ENCODE results near the gene ARL14EP. TPM values are rescaled to one million over a fixed set of nuclear protein-coding genes. Genes with fewer than 3 reads are reported as not detected.

ARL14EP gene
- total RNA-seq, 1 experiment from 2014 or later = 85.9 TPM

GRCh38 chr11:30360741-30361140, 37.8 kb downstream of the ARL14EP start:
- no peaks in the 10 kb centered on the region for H3K9me3 ChIP-seq (ENCODE audit: low read depth, low read length, poor library complexity, severe bottlenecking)
- intact Hi-C loops (cut with micrococcal nuclease; ENCODE audit: unreplicated experiment) = no loop called here
- CTCF ChIA-PET = no interaction called here
- POLR2A ChIA-PET (ENCODE audit: low non-redundant PET) = no interaction called here
- H3K27ac ChIP-seq (ENCODE audit: low read depth, low read length, poor library complexity, severe bottlenecking) = no peak overlapping the region
- no peak for DNase-seq (ENCODE audit: low spot score)
- BruUV-seq (replicated peaks) = no TSS peak
- H3K4me1 ChIP-seq (ENCODE audit: insufficient read depth, low read length, poor library complexity, severe bottlenecking) = no peaks in the 10 kb centered on the region
- no peaks in the 10 kb centered on the region for H3K36me3 ChIP-seq (ENCODE audit: insufficient read depth, low read length, poor library complexity, severe bottlenecking)
- no peak overlapping the region for H3K4me3 ChIP-seq (ENCODE audit: low read depth, low read length, poor library complexity, severe bottlenecking)
- H3K27me3 ChIP-seq (replicated peaks; ENCODE audit: insufficient read depth, low read depth, low read length, poor library complexity) = no peaks in the 10 kb centered on the region
- no peak for TF ChIP-seq EZH2 (IDR thresholded peaks at IDR 0.05; ENCODE audit: borderline replicate concordance, low read depth, low read length, poor library complexity, severe bottlenecking)
- no peak for TF ChIP-seq CTCF (conservative IDR thresholded peaks at IDR 0.05; ENCODE audit: low read depth, low read length)

DNA sequence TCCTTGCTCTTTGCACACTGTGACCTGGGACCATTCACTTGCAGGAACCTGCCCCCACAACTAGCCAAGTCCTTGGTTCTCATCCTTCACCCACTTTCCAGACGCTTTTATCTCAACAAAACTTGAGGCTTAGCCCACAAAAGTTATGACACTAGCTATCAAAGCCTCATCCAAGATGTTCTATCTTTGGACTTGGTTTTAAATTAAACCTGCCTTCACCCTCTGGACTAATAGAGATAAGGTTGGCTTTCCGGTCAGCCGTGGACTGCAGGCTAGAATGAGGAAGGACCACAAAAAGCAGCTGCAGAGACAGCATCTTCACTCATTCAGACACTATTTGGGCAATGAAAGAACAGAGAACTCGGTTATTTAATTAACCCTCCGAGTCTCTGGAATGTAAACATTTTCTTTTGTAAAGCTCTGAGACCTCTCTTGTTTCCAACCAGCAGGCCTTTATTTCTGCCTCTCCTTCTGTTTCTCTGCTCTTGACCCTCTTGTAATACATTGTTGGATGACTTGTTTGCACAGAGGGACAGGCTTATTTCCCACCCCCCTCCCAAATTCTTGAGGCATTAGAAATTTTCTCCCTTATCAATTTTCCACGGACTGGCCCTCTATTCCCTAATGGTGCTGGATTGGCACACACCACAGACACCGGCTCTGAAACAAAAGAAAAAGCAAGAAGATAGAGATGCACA, 41.4 kb downstream of the ARL14EP start:
- intact Hi-C loops (cut with micrococcal nuclease; ENCODE audit: unreplicated experiment) = no loop called here
- TF ChIP-seq EZH2 (IDR thresholded peaks at IDR 0.05; ENCODE audit: borderline replicate concordance, low read depth, low read length, poor library complexity, severe bottlenecking) = no peak
- TF ChIP-seq CTCF (conservative IDR thresholded peaks at IDR 0.05; ENCODE audit: low read depth, low read length) = no peak

GRCh38 chr11:30364837-30365482, 42.1 kb downstream of the ARL14EP start:
- CTCF ChIA-PET = no interaction called here
- Histone ChIP-seq H3K27ac (ENCODE audit: low read depth, low read length, poor library complexity, severe bottlenecking) (no peak overlapping the region), H3K9me3 (ENCODE audit: low read depth, low read length, poor library complexity, severe bottlenecking) (no peaks in the 10 kb centered on the region), H3K36me3 (ENCODE audit: insufficient read depth, low read length, poor library complexity, severe bottlenecking) (no peaks in the 10 kb centered on the region), H3K4me3 (ENCODE audit: low read depth, low read length, poor library complexity, severe bottlenecking) (no peak overlapping the region), H3K27me3 (replicated peaks; ENCODE audit: insufficient read depth, low read depth, low read length, poor library complexity) (no peaks in the 10 kb centered on the region), H3K4me1 (ENCODE audit: insufficient read depth, low read length, poor library complexity, severe bottlenecking) (no peaks in the 10 kb centered on the region)
- DNase-seq (ENCODE audit: low spot score) = no peak
- POLR2A ChIA-PET (ENCODE audit: low non-redundant PET) = no interaction called here
- TF ChIP-seq CTCF (conservative IDR thresholded peaks at IDR 0.05; ENCODE audit: low read depth, low read length) (no peak), EZH2 (IDR thresholded peaks at IDR 0.05; ENCODE audit: borderline replicate concordance, low read depth, low read length, poor library complexity, severe bottlenecking) (no peak)
- intact Hi-C loops (cut with micrococcal nuclease; ENCODE audit: unreplicated experiment) = no loop called here
- no TSS peak for BruUV-seq (replicated peaks)

More for the DNA sequence above, 41.4 kb downstream of the ARL14EP start:
- Histone ChIP-seq H3K4me1 (ENCODE audit: insufficient read depth, low read length, poor library complexity, severe bottlenecking) (no peaks in the 10 kb centered on the region), H3K27me3 (replicated peaks; ENCODE audit: insufficient read depth, low read depth, low read length, poor library complexity) (no peaks in the 10 kb centered on the region), H3K4me3 (ENCODE audit: low read depth, low read length, poor library complexity, severe bottlenecking) (no peak overlapping the region), H3K9me3 (ENCODE audit: low read depth, low read length, poor library complexity, severe bottlenecking) (no peaks in the 10 kb centered on the region), H3K27ac (ENCODE audit: low read depth, low read length, poor library complexity, severe bottlenecking) (no peak overlapping the region), H3K36me3 (ENCODE audit: insufficient read depth, low read length, poor library complexity, severe bottlenecking) (no peaks in the 10 kb centered on the region)
- DNase-seq (ENCODE audit: low spot score) = no peak
- no TSS peak for BruUV-seq (replicated peaks)
- POLR2A ChIA-PET (ENCODE audit: low non-redundant PET) = no interaction called here
- CTCF ChIA-PET = no interaction called here

All from A673 (cell line).